Stimulated activated naive CD8-positive, alpha-beta T cell treated with anti-CD3 and anti-CD28 coated beads, Interleukin-15, Interleukin-2, amounts not matched to agents 100 U/mL and 50 U/mL, for 24 hours (primary cell): ENCODE data around the gene MTHFD2.
"Not testable (repeated sequence)": the region's sequence is repeated elsewhere in the genome, so short reads cannot be mapped to it uniquely, and the experiment has no call there.

ENCODE experiments used
- ATAC-seq: fragments of 150-1000 bp; cut with Tn5 transposase; one replicate; pipeline ENCODE4 v1.10.0; 2021
- DNase-seq: peaks from one replicate; pipeline ENCODE4 v3.0.0; 2021

MTHFD2 gene

GRCh38 chr2:74197049-74197448 is 1.4 kb upstream of the MTHFD2 start:
- no peak for ATAC-seq

GRCh38 chr2:74198023-74198460 is 373 bp upstream of the MTHFD2 start:
- DNase-seq (no peak), ATAC-seq (no peak)

More at GRCh38 chr2:74197049-74197448, 1.4 kb upstream of the MTHFD2 start:
- DNase-seq = no peak

GRCh38 chr2:74199275-74199701 is 873 bp downstream of the MTHFD2 start:
- ATAC-seq (no peak), DNase-seq (no peak)

- DNase-seq = peak; percentile 32
- no peak for ATAC-seq
These were observed 1.5 kb downstream of the MTHFD2 start for GRCh38 chr2:74199871-74200305.

GRCh38 chr2:74201196-74201595 is 2.8 kb downstream of the MTHFD2 start:
- DNase-seq (no peak), ATAC-seq (no peak)

GRCh38 chr2:74201596-74201995 is 3.2 kb downstream of the MTHFD2 start:
- DNase-seq = no peak

GRCh38 chr2:74204436-74204835 is 6.0 kb downstream of the MTHFD2 start:
- ATAC-seq = no peak
- no peak for DNase-seq

More at GRCh38 chr2:74201596-74201995, 3.2 kb downstream of the MTHFD2 start:
- ATAC-seq = no peak

- DNase-seq (no peak), ATAC-seq (no peak)
These were observed 6.7 kb downstream of the MTHFD2 start for GRCh38 chr2:74205113-74205512.

GRCh38 chr2:74205596-74205995 is 7.2 kb downstream of the MTHFD2 start:
- no peak for DNase-seq
- ATAC-seq = no peak

- peak; percentile 88 for ATAC-seq
- DNase-seq = peak; percentile 50
These were observed 7.8 kb downstream of the MTHFD2 start for GRCh38 chr2:74206180-74206688.

- no peak for ATAC-seq
- DNase-seq = no peak
These were observed 14.4 kb downstream of the MTHFD2 start for GRCh38 chr2:74212702-74213410.

- not testable (repeated sequence) for DNase-seq, ATAC-seq
These were observed 17.4 kb downstream of the MTHFD2 start for GRCh38 chr2:74215771-74216170.

GRCh38 chr2:74216642-74217041 is 18.2 kb downstream of the MTHFD2 start:
- DNase-seq (no peak), ATAC-seq (no peak)

- no peak for ATAC-seq
- no peak for DNase-seq
These were observed 21.6 kb downstream of the MTHFD2 start for GRCh38 chr2:74219846-74220486.

GRCh38 chr2:74221091-74221490 is 22.7 kb downstream of the MTHFD2 start:
- DNase-seq = no peak
- no peak for ATAC-seq

GRCh38 chr2:74221604-74222299 is 23.3 kb downstream of the MTHFD2 start:
- ATAC-seq (no peak), DNase-seq (no peak)

- no peak for ATAC-seq
- DNase-seq = no peak
These were observed 23.9 kb downstream of the MTHFD2 start for GRCh38 chr2:74222300-74222650.

- DNase-seq (no peak), ATAC-seq (peak; percentile 15)
These were observed 25.7 kb downstream of the MTHFD2 start for GRCh38 chr2:74223941-74224770.

- ATAC-seq = no peak
- DNase-seq = no peak
These were observed 27.5 kb downstream of the MTHFD2 start for GRCh38 chr2:74225698-74226459.

- ATAC-seq = no peak
These were observed 28.3 kb downstream of the MTHFD2 start for GRCh38 chr2:74226648-74227213.

GRCh38 chr2:74227646-74228045 is 29.2 kb downstream of the MTHFD2 start:
- no peak for ATAC-seq
- no peak for DNase-seq

More at GRCh38 chr2:74226648-74227213, 28.3 kb downstream of the MTHFD2 start:
- DNase-seq = no peak
